ENCODE measurements around the gene RASA4. TPM values are rescaled to one million over a fixed set of nuclear protein-coding genes. Genes with fewer than 3 reads are reported as not detected.
"Not testable (repeated sequence)": the region's sequence is repeated elsewhere in the genome, so short reads cannot be mapped to it uniquely, and the experiment has no call there.

The RASA4 gene
- 52.8 and 54.1 TPM in 2 replicates for total RNA-seq

DNA sequence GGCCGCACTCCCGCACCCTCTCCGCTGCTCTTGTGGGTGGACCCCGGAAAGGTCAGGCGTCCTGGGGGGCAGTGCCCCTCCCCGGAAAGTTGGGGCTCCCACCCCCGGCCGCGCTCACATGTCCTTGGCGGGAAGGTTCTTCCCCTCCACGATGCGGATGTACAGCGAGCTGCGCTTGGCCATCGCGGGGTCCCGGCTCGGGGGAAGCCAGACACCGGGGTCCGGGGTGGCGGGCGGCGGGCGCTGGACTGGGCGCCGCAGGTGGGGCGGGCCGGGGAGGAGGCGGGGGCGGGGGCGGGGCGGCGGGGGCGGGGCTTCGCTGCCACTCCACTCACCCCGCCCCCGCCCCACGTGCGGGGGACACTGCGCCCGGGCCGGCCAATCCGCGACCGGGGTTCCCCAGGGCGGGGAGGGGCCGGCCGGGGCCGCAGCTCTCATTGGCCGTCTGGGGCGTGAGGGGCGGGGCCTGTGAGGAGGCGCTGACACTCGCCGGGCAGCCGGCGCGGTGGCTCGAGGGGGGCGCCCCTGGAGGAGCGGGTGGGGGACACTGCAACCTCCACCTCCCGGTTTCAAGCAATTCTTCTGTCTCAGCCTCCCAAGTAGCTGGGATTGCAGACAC, at the start of gene RASA4:
RASA4 (minus strand) TSS at position 250 of the 619 bp plus-strand sequence; CDS start at position 183, 67 bp downstream.
- H3K36me3 Mint-ChIP-seq (ENCODE audit: low read depth); H3K27ac Mint-ChIP-seq; H3K9me3 Mint-ChIP-seq; H3K4me1 Mint-ChIP-seq; H3K4me3 Mint-ChIP-seq; H3K27me3 Mint-ChIP-seq; intact Hi-C loops (cut with micrococcal nuclease): not testable (repeated sequence)
- peak; percentile 87 for DNase-seq

- H3K4me1 Mint-ChIP-seq; H3K27me3 Mint-ChIP-seq; H3K4me3 Mint-ChIP-seq; H3K36me3 Mint-ChIP-seq (ENCODE audit: low read depth); H3K27ac Mint-ChIP-seq; intact Hi-C loops (cut with micrococcal nuclease); H3K9me3 Mint-ChIP-seq: not testable (repeated sequence)
- peak; percentile 53 for DNase-seq
These were observed 48.2 kb upstream of the RASA4 start for GRCh38 chr7:102664765-102665164.

- H3K9me3 Mint-ChIP-seq; H3K27me3 Mint-ChIP-seq; H3K36me3 Mint-ChIP-seq (ENCODE audit: low read depth); DNase-seq; H3K4me3 Mint-ChIP-seq; intact Hi-C loops (cut with micrococcal nuclease); H3K27ac Mint-ChIP-seq; H3K4me1 Mint-ChIP-seq: not testable (repeated sequence)
These were observed 33.4 kb upstream of the RASA4 start, which contains the start of gene SPDYE2B for GRCh38 chr7:102649924-102650323. TSS of gene SPDYE2B (plus strand) at chr7:102650319. CDS start at chr7:102652349, 2,030 bp downstream.

- H3K27ac Mint-ChIP-seq; H3K4me3 Mint-ChIP-seq; intact Hi-C loops (cut with micrococcal nuclease); H3K27me3 Mint-ChIP-seq; H3K4me1 Mint-ChIP-seq; H3K9me3 Mint-ChIP-seq; H3K36me3 Mint-ChIP-seq (ENCODE audit: low read depth): not testable (repeated sequence)
- peak; percentile 52 for DNase-seq
These were observed 31.3 kb upstream of the RASA4 start for GRCh38 chr7:102647813-102648212.

GRCh38 chr7:102643404-102643803, 26.8 kb upstream of the RASA4 start:
- H3K4me1 Mint-ChIP-seq; H3K36me3 Mint-ChIP-seq (ENCODE audit: low read depth); intact Hi-C loops (cut with micrococcal nuclease); H3K4me3 Mint-ChIP-seq; H3K27me3 Mint-ChIP-seq; DNase-seq; H3K27ac Mint-ChIP-seq; H3K9me3 Mint-ChIP-seq: not testable (repeated sequence)

DNA sequence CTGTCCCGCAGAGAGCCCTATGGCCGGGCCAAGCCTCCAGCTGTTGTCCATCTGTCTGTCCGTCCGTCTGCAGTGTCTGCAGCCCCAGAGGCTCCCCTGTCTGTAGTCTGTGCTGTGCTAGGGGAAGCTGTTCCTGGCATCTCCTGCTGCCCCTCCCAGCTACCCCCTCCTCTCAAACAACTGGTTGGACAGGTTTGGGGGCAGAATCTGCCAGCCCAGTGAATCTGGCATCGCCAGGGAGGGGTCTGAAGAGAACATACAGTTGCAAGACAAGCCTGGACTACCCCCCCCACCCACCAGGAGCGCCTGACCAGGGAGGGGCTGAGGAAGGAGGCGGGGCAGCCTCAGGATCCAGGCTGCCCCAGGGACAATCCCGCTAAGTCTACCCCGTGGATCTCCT, 26.1 kb upstream of the RASA4 start, which contains the start of gene UPK3BL1:
UPK3BL1 (minus strand) TSS at position 101 of the 400 bp plus-strand sequence; CDS start at position 51, 50 bp downstream.
- H3K9me3 Mint-ChIP-seq; H3K27me3 Mint-ChIP-seq; intact Hi-C loops (cut with micrococcal nuclease); H3K36me3 Mint-ChIP-seq (ENCODE audit: low read depth); H3K4me1 Mint-ChIP-seq; H3K27ac Mint-ChIP-seq; DNase-seq; H3K4me3 Mint-ChIP-seq: not testable (repeated sequence)

DNA sequence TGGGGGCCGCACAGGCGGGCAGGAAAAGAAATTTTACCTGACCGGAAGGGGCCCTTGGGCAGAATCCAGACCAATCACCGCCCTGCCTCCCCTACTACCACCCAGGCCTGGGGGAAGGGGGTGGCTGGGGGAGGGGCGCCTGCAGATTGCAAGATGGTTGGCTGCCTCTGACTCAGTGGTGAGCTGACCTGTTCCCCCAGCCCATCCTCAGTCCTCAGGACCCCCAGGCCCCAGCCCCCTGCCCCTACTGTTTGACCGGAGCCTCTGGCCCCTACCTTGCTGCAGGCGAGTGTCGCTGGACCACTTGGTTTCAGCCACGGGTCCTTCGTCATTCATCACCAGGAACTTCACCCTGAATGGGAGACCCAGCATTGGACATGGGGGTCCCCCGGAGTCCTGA, 22.3 kb upstream of the RASA4 start:
- H3K36me3 Mint-ChIP-seq (ENCODE audit: low read depth); H3K9me3 Mint-ChIP-seq; intact Hi-C loops (cut with micrococcal nuclease); H3K4me1 Mint-ChIP-seq; H3K27me3 Mint-ChIP-seq; H3K4me3 Mint-ChIP-seq; H3K27ac Mint-ChIP-seq: not testable (repeated sequence)
- peak; percentile 38 for DNase-seq

DNA sequence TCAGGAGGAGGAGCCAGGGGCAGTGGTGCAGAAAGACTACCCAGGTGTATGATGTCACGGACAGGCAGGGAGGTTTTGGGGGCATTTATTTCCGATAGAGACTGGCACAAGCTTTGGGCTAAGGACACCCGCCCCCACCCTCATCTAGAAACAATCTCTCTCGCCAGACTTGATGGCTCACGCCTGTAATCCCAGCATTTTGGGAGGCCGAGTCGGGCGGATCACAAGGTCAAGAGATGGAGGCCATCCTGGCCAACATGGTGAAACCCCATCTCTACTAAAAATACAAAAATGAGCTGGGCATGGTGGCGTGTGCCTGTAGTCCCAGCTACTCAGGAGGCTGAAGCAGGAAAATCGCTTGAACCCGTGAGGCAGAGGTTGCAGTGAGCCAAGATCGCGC, 20.4 kb upstream of the RASA4 start:
- H3K4me3 Mint-ChIP-seq; H3K4me1 Mint-ChIP-seq; H3K36me3 Mint-ChIP-seq (ENCODE audit: low read depth): not testable (repeated sequence)

GRCh38 chr7:102635354-102635753, 18.8 kb upstream of the RASA4 start:
- intact Hi-C loops (cut with micrococcal nuclease); H3K36me3 Mint-ChIP-seq (ENCODE audit: low read depth); H3K4me1 Mint-ChIP-seq; H3K27me3 Mint-ChIP-seq; H3K9me3 Mint-ChIP-seq; DNase-seq; H3K4me3 Mint-ChIP-seq; H3K27ac Mint-ChIP-seq: not testable (repeated sequence)

More for the DNA sequence above, 20.4 kb upstream of the RASA4 start:
- H3K27me3 Mint-ChIP-seq; H3K9me3 Mint-ChIP-seq; H3K27ac Mint-ChIP-seq; intact Hi-C loops (cut with micrococcal nuclease): not testable (repeated sequence)
- DNase-seq, result peak; percentile 48

GRCh38 chr7:102634299-102634698, 17.7 kb upstream of the RASA4 start:
- H3K9me3 Mint-ChIP-seq; H3K27ac Mint-ChIP-seq; intact Hi-C loops (cut with micrococcal nuclease); H3K36me3 Mint-ChIP-seq (ENCODE audit: low read depth); H3K4me1 Mint-ChIP-seq; H3K27me3 Mint-ChIP-seq; H3K4me3 Mint-ChIP-seq: not testable (repeated sequence)
- peak; percentile 43 for DNase-seq

DNA sequence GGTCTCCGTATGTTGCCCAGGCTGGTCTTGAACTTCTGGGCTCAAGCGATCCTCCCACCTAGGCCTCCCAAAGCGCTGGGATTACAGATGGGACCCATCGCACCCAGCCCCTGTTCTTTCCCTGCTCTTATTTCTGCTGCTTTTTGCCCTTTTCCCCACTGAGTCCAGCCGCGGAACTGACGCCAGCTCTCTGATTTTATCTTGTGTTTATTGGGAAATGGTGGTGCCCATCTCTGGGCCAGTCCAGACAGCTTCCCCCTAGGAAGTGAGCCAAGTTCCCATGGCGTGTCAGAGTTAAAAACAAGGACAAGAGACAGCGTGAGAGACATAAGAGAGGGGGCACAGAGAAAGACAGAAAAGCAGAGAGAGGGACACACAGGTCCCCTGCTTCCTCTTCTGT, 14.1 kb upstream of the RASA4 start:
- H3K27me3 Mint-ChIP-seq; H3K36me3 Mint-ChIP-seq (ENCODE audit: low read depth); H3K4me1 Mint-ChIP-seq; H3K4me3 Mint-ChIP-seq; intact Hi-C loops (cut with micrococcal nuclease); H3K9me3 Mint-ChIP-seq; H3K27ac Mint-ChIP-seq: not testable (repeated sequence)
- peak; percentile 49 for DNase-seq

- H3K9me3 Mint-ChIP-seq; intact Hi-C loops (cut with micrococcal nuclease); DNase-seq; H3K36me3 Mint-ChIP-seq (ENCODE audit: low read depth); H3K4me1 Mint-ChIP-seq; H3K27me3 Mint-ChIP-seq; H3K27ac Mint-ChIP-seq; H3K4me3 Mint-ChIP-seq: not testable (repeated sequence)
These were observed 10.8 kb upstream of the RASA4 start for GRCh38 chr7:102627271-102627904.

GRCh38 chr7:102618122-102618521, 1.6 kb upstream of the RASA4 start:
- DNase-seq, result peak; percentile 50
- H3K9me3 Mint-ChIP-seq; intact Hi-C loops (cut with micrococcal nuclease); H3K4me3 Mint-ChIP-seq; H3K27ac Mint-ChIP-seq; H3K4me1 Mint-ChIP-seq; H3K27me3 Mint-ChIP-seq; H3K36me3 Mint-ChIP-seq (ENCODE audit: low read depth): not testable (repeated sequence)

DNA sequence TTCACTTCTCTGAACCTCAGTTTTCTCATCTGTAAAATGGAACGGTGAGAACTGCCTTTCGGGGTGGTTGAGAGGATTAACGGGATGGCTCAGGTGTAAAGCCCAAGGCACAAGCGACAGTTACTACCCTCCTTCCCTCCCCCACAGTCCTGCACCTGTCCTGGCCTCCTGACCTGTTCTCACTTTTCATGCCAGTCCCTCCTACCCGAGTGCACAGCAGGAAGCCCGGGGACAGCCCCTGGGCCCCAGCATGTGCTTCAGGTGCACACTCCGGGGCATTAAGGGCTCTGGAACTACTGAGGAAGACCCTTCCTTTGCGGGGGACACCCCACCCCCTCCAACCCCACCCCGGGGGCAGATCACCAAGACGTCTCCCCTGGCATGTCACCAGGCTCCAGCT, 626 bp downstream of the RASA4 start:
- H3K36me3 Mint-ChIP-seq (ENCODE audit: low read depth); DNase-seq; H3K9me3 Mint-ChIP-seq; H3K4me3 Mint-ChIP-seq; H3K27ac Mint-ChIP-seq; H3K4me1 Mint-ChIP-seq; H3K27me3 Mint-ChIP-seq; intact Hi-C loops (cut with micrococcal nuclease): not testable (repeated sequence)

DNA sequence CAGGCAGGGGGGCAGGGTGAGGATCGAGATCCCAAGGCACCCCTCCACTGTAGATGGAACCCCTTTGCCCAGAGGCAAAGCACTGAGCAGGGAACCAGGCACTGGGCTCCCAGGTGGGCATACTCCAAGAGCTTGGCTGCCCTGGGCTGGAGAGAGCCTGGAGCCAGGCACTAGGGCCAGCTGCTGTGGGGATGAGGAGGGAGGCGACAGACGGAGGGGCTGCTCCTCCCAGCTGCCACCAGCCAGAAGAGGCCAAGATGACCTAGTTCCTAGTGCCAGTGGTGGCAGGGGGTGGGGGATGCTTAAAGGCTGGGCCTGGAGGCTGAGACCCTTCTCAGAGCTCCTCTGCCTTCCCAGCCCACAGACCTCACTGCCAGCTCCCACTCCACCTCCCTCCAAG, 1.7 kb downstream of the RASA4 start:
- H3K36me3 Mint-ChIP-seq (ENCODE audit: low read depth), result not testable (repeated sequence)

More for the DNA sequence above, 1.7 kb downstream of the RASA4 start:
- H3K4me3 Mint-ChIP-seq; intact Hi-C loops (cut with micrococcal nuclease); DNase-seq; H3K4me1 Mint-ChIP-seq; H3K27ac Mint-ChIP-seq; H3K27me3 Mint-ChIP-seq; H3K9me3 Mint-ChIP-seq: not testable (repeated sequence)

All from activated CD4-positive, alpha-beta T cell treated with anti-CD3 and anti-CD28 coated beads, Interleukin-2, amount 10 ng/mL, durations not matched to agents 24 days and 14 days (primary cell).